NB4 (cell line): ENCODE measurements around the gene FZD10.

ENCODE experiments used
- DNase-seq: peaks from one replicate; pipeline ENCODE4 v3.0.0; 2010; ENCODE audit warnings: low read depth
- H3K4me3 ChIP-seq: one replicate; pipeline ENCODE4 v1.5.1; 2011; ENCODE audit warnings: mild to moderate bottlenecking, low read depth, low read length, moderate library complexity
- MYC ChIP-seq: IDR thresholded peaks from 2 replicates; pipeline ENCODE4 v1.6.1; 2011; ENCODE audit warnings: low read depth, low read length
- POLR2A ChIP-seq: IDR thresholded peaks from 2 replicates; pipeline ENCODE4 v1.6.1; 2011; ENCODE audit warnings: mild to moderate bottlenecking; ENCODE audit not compliant: insufficient read length; ENCODE audit errors: extremely low read depth
- TF ChIP-seq, protein P1 (sequence below): IDR thresholded peaks from one replicate; pipeline ENCODE4 v1.5.1; 2012; ENCODE audit warnings: low read depth, low read length
- TF ChIP-seq, protein P2 (sequence below): IDR thresholded peaks from 2 replicates; pipeline ENCODE4 v1.6.1; 2011; ENCODE audit warnings: low read depth, low read length

The FZD10 gene

DNA sequence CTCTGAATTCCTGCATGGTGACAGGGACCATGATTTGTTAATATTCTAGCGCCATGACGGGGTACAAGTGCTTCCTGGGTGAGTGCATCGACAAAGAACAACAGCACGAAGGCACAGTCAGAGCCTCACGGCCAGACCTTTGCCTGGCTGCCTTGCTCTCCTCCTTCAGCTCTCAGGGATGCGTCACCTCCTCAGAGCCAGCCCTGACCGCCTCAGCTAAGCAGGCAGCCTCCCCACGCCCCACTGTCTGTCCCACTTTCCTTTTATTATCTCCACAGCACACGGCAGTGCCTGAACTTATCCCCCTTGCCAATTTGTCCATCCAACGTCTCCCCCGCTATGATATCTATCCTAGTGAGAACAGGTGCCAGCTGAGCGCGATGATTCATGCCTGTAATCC, 16.5 kb upstream of the FZD10 start:
- TF ChIP-seq, protein P1, sequence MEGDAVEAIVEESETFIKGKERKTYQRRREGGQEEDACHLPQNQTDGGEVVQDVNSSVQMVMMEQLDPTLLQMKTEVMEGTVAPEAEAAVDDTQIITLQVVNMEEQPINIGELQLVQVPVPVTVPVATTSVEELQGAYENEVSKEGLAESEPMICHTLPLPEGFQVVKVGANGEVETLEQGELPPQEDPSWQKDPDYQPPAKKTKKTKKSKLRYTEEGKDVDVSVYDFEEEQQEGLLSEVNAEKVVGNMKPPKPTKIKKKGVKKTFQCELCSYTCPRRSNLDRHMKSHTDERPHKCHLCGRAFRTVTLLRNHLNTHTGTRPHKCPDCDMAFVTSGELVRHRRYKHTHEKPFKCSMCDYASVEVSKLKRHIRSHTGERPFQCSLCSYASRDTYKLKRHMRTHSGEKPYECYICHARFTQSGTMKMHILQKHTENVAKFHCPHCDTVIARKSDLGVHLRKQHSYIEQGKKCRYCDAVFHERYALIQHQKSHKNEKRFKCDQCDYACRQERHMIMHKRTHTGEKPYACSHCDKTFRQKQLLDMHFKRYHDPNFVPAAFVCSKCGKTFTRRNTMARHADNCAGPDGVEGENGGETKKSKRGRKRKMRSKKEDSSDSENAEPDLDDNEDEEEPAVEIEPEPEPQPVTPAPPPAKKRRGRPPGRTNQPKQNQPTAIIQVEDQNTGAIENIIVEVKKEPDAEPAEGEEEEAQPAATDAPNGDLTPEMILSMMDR = no peak
- TF ChIP-seq, protein P2, sequence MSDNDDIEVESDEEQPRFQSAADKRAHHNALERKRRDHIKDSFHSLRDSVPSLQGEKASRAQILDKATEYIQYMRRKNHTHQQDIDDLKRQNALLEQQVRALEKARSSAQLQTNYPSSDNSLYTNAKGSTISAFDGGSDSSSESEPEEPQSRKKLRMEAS = no peak
- no peak for TF ChIP-seq MYC
- TF ChIP-seq POLR2A = no peak
- DNase-seq = no peak
- H3K4me3 ChIP-seq = no peak overlapping the region

DNA sequence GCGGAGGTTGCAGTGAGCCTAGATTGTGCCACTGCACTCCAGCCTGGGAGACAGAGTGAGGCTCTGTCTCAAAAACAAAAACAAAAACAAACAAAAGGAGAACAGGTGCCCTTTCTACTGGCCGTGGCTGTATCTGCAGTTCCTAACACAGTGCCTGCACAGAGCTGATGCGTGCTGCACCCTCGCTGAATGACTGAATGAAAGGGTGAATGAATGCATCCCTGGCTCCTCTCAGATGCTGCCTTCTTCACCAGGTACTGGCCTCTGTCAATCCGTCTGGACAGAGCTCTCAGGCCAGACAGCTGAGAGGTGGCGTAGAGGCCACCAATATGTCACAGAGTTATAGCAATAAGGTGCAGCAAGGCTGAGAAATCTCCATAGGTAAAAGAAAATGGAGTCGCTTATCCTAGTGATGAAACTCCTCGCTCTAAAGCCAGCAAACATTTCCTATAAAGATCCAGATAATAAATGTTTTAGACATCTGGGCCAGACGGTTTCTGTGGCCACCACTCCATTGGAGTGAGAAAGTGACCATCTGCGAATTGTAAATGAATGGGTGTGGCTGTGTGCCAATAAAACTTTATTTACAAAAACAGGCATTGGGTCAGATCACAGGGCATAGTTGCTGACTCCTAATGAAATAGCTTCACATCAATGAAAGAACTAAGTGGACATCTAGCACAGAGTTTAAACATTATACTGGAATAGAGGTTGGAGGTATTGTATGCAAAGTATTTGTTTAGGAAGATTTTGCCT, 15.9 kb upstream of the FZD10 start:
- no peak overlapping the region for H3K4me3 ChIP-seq
- no peak for DNase-seq
- TF ChIP-seq POLR2A = no peak
- TF ChIP-seq, protein P2 = no peak

DNA sequence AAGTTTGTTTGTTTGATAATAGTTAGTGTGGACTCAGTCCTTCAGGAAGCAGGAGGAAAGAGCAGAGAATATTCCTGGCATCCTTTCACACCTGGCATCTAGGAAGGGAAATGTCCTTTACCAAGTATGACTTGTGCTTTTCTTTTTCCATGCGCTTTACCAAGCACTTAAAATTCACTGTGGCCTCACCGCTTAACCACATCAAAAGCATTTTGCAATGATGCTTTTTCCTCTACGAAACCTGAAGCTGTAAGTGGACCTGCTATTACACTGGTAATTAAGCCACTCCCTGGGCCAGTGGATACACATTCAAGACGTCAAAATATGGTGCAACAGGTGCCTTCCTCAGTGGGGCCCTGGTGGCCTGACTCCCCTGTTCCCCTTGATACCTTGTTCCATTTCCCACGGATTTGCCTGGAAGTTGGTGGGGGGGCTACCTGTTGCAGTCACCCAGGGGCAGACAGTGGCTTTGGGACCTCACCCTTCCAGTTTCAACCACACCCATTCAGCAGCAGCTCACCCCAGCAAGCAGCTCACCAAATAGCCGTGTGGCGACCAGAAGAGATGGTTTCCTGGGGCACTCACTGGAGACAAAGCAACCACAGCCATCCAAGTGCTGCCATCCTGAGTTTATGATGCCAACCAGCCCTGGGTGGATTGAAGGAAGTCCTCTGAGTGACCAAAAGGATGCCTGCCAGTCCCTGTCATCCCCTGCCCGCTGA, 14.2 kb upstream of the FZD10 start:
- H3K4me3 ChIP-seq = no peak overlapping the region
- DNase-seq = no peak
- TF ChIP-seq POLR2A (no peak), MYC (no peak)
- TF ChIP-seq, protein P2 = no peak

DNA sequence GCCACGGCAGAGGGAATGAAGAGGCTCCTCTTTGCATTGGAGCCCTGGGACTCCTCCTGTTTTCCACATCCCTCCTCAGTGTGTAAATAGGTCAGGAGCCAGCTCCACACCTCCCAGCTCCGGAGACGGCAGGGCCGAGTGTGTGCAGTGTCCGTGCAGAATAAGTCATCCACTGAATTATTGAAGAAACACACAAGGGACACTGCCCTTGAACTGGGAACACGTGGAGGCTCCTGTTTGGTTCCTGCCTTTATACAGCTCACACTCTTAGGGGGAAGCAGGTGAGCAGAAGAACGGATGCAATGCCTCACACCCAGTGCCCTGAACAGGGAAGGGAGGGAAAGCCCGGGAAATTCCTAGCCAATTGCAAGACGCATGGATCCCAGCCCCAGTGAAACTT, 10.4 kb upstream of the FZD10 start:
- no peak for DNase-seq
- no peak overlapping the region for H3K4me3 ChIP-seq
- TF ChIP-seq POLR2A (no peak), MYC (no peak)
- TF ChIP-seq, protein P2 = no peak
- TF ChIP-seq, protein P1 = no peak

DNA sequence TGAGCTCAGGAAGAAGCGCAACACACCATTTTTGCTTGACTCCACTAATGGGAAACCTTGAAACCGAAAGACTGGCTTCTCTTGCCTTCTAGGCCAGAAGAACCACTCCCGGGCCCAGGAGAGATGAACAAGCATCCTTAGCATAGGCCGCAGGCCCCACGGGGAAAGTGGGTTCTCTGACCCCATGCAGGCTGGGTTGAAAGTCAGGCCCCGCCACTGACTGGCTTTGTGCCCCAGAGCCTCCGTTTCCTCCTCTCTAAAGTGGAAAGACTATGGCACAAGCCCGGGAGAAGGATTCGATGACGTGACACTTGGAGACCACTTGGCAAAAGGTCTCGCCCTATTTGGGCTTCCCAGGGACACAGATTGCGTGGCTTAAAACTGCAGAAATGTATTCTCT, 9.9 kb upstream of the FZD10 start:
- TF ChIP-seq MYC = no peak
- no peak for TF ChIP-seq POLR2A
- TF ChIP-seq, protein P1 = no peak
- TF ChIP-seq, protein P2 = no peak
- no peak overlapping the region for H3K4me3 ChIP-seq
- no peak for DNase-seq

DNA sequence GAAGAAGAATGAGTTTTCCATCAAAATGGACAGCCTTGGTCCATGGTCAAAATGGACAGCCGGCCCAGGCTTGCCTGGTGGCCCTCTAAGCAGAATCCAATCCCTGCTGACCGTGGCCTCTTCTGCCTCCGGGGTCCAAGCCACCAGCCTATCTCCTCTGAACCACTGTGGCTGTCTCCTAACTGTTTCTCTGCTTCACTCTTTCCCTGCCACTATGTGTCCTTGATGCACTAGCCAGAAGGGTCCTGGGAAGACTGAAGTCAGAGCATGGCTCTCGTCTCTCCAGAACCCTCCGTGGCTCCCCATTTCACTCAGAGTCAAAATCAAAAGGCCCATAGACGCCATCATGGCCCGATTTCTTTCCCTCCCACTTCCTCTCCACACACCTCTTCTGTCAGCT, 8.5 kb upstream of the FZD10 start:
- H3K4me3 ChIP-seq = no peak overlapping the region
- no peak for DNase-seq
- TF ChIP-seq MYC (no peak), POLR2A (no peak)
- TF ChIP-seq, protein P1 = no peak
- TF ChIP-seq, protein P2 = no peak
